SH-SY5Y (cell line): ENCODE results near the gene SESN3.

Experiments used
- GATA2 ChIP-seq: IDR thresholded peaks from 2 replicates; pipeline ENCODE4 v1.6.1; 2011; ENCODE audit warnings: mild to moderate bottlenecking, low read depth, low read length
- GATA3 ChIP-seq: IDR thresholded peaks from 2 replicates; pipeline ENCODE4 v1.6.1; 2011; ENCODE audit warnings: low read depth, mild to moderate bottlenecking, low read length, moderate library complexity

The SESN3 gene

GRCh38 chr11:95193541-95193940 lies 37.5 kb downstream of the SESN3 start:
- no peak for TF ChIP-seq GATA3
- no peak for TF ChIP-seq GATA2

GRCh38 chr11:95192717-95193116 lies 38.3 kb downstream of the SESN3 start:
- TF ChIP-seq GATA2 (no peak), GATA3 (no peak)

- TF ChIP-seq GATA3 (no peak), GATA2 (no peak)
Observed at GRCh38 chr11:95187723-95188122, 43.3 kb downstream of the SESN3 start.

GRCh38 chr11:95182397-95182796 lies 48.6 kb downstream of the SESN3 start:
- TF ChIP-seq GATA3 (no peak), GATA2 (no peak)

- no peak for TF ChIP-seq GATA3
- no peak for TF ChIP-seq GATA2
Observed at GRCh38 chr11:95175818-95176380, 55.1 kb downstream of the SESN3 start.

GRCh38 chr11:95170294-95170693 lies 60.7 kb downstream of the SESN3 start:
- TF ChIP-seq GATA3 (no peak), GATA2 (no peak)

GRCh38 chr11:95166781-95167180 lies 64.2 kb downstream of the SESN3 start:
- TF ChIP-seq GATA3 (no peak), GATA2 (no peak)

- TF ChIP-seq GATA2: no peak
- no peak for TF ChIP-seq GATA3
Observed at GRCh38 chr11:95165638-95166037, 65.4 kb downstream of the SESN3 start.

- TF ChIP-seq GATA2 (no peak), GATA3 (no peak)
Observed at GRCh38 chr11:95163106-95163505, 67.9 kb downstream of the SESN3 start.

GRCh38 chr11:95161248-95161647 lies 69.8 kb downstream of the SESN3 start:
- no peak for TF ChIP-seq GATA3
- TF ChIP-seq GATA2: no peak

- TF ChIP-seq GATA3: no peak
- no peak for TF ChIP-seq GATA2
Observed at GRCh38 chr11:95157824-95158223, 73.2 kb downstream of the SESN3 start.

GRCh38 chr11:95156916-95157541 lies 74.0 kb downstream of the SESN3 start:
- TF ChIP-seq GATA2: no peak
- no peak for TF ChIP-seq GATA3

GRCh38 chr11:95156133-95156721 lies 74.8 kb downstream of the SESN3 start:
- TF ChIP-seq GATA3: no peak
- no peak for TF ChIP-seq GATA2

- TF ChIP-seq GATA2: no peak
- TF ChIP-seq GATA3: no peak
Observed at GRCh38 chr11:95155385-95155784, 75.6 kb downstream of the SESN3 start.

- TF ChIP-seq GATA3: no peak
- no peak for TF ChIP-seq GATA2
Observed at GRCh38 chr11:95154514-95154913, 76.5 kb downstream of the SESN3 start.
